ENCODE measurements around the gene CCNF.
"Not testable (repeated sequence)": the region's sequence is repeated elsewhere in the genome, so short reads cannot be mapped to it uniquely, and the experiment has no call there.

CCNF gene

GRCh38 chr16:2429034-2429770, at the start of gene CCNF:
TSS of gene CCNF (plus strand) at chr16:2429447. CDS start at chr16:2429482, 35 bp downstream.
- DNase-seq: peak; percentile 56 to 98 (median 95)

GRCh38 chr16:2383501-2383900, 45.7 kb upstream of the CCNF start:
- no peak for DNase-seq

GRCh38 chr16:2384426-2384825, 44.8 kb upstream of the CCNF start:
- DNase-seq: no peak

GRCh38 chr16:2385190-2385836, 43.9 kb upstream of the CCNF start:
- no peak for DNase-seq

GRCh38 chr16:2385982-2386381, 43.3 kb upstream of the CCNF start:
- DNase-seq: not testable (repeated sequence)

GRCh38 chr16:2386990-2387389, 42.3 kb upstream of the CCNF start:
- no peak for DNase-seq

GRCh38 chr16:2388139-2388874, 40.9 kb upstream of the CCNF start:
- DNase-seq: no peak

GRCh38 chr16:2388875-2389433, 40.3 kb upstream of the CCNF start:
- no peak for DNase-seq

GRCh38 chr16:2392025-2392424, 37.2 kb upstream of the CCNF start:
- DNase-seq: no peak

GRCh38 chr16:2398520-2398919, 30.7 kb upstream of the CCNF start:
- no peak for DNase-seq

- no peak for DNase-seq
Measured at GRCh38 chr16:2404099-2404498, 25.1 kb upstream of the CCNF start.

- DNase-seq: no peak
Measured at GRCh38 chr16:2415085-2415484, 14.2 kb upstream of the CCNF start.

GRCh38 chr16:2420035-2420434, 9.2 kb upstream of the CCNF start:
- DNase-seq: no peak

- no peak for DNase-seq
Measured at GRCh38 chr16:2422123-2422867, 7.0 kb upstream of the CCNF start.

GRCh38 chr16:2424061-2425007, 4.9 kb upstream of the CCNF start:
- DNase-seq: no peak

GRCh38 chr16:2425008-2425518, 4.2 kb upstream of the CCNF start:
- peak in 7 of 51 donors; percentile 2 to 44 (median 29) for DNase-seq

GRCh38 chr16:2425825-2426430, 3.3 kb upstream of the CCNF start:
- peak in 1 of 51 donors; percentile 1 for DNase-seq

GRCh38 chr16:2426941-2427361, 2.3 kb upstream of the CCNF start:
- DNase-seq: no peak

GRCh38 chr16:2427526-2427925, 1.7 kb upstream of the CCNF start:
- no peak for DNase-seq

Data from hypothalamus (tissue), 51 donors.